HG03575 (cell line): Measurements from ENCODE around the gene MYH9.
"Not testable (repeated sequence)": the region's sequence is repeated elsewhere in the genome, so short reads cannot be mapped to it uniquely, and the experiment has no call there.

Experiments used
- ATAC-seq: cut with Tn5 transposase; IDR thresholded peaks from one replicate; pipeline ENCODE4 v1.9.1; 2021; ENCODE audit not compliant: unreplicated experiment, insufficient number of reproducible peaks, low FRiP score; ENCODE audit errors: extremely low read depth

Gene MYH9

DNA sequence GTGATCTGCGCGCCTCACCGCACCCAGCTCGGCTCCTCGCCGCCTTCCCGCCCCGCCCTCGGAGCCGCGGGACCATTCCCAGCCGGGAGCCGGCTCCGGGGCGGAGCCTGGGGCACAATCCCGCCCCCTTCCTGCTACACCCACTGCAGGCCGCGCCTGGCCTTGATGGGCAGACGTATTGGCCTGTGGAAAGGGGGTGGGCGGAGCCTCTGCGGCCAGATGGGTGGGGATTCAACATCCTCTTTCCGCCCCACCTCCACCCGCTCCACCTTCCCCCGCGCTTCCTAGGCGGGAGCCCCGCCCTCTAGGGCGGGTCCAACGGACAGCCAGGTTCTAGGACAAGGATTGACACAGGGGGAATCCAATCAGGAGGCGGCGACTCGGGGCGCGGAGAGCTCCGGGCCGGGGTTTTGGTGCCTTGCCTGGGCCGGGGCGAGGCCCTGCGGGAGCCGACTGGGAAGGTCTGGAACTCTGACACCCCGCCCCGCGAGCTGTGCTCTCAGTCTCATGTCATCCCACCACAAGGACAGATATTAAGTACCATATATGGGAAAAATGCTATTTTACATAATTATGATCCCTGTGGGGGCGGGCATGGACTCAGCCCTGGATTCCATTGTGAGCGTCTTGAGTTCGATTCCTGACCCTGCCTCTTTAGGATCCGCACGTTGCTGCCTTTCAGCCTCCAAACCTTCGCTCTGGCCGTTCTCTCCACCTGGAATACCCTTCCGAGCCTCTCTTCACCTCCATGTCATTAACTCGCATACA is at the start of gene MYH9:
Gene MYH9, minus strand, starts transcription at position 9 of the 768 bp plus-strand sequence. CDS start 38,731 bp downstream, outside the sequence.
- ATAC-seq, result no peak

DNA sequence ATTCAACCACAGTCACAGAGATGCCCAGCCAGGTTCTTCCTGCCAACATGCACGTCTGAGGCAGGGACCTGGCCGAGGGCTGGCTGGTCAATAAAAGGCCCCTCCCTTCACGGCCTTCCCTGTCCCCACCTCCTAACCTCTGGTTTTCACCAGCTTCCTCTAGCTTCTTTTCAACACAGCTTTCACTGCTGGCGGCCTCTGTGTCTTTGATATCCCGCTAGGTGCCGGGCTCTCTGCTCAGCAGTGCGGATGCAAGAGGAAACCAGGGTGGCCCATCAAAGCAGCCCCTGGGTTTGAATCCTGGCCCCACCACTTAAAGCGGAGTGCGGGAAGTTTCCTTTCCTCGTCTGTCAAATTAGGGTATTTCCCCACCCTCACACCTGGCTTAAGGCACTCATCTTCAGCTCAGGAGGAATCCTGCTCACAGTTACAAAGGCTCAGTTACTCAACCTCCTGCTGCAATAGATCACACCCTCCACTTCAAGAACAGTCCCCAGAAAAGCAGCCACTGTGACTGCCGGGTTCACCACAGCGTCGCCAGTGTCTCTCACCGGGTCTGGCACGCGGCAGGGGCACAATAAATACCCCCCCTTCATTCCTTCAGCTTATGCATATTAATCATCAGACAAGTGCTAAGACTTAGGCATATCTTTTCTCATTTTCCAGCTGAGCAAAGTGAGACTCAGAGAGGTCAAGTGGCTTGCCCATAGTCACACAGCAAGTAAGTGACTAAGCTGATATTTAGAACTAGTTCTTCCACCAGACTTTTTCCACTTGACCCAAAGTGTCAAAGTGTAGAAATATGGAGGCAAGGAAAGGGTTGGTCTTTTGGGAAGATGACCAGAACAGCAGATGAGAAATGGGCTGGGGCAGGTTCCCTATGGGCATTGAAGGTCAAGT is 48.0 kb upstream of the MYH9 start:
- ATAC-seq, result no peak

DNA sequence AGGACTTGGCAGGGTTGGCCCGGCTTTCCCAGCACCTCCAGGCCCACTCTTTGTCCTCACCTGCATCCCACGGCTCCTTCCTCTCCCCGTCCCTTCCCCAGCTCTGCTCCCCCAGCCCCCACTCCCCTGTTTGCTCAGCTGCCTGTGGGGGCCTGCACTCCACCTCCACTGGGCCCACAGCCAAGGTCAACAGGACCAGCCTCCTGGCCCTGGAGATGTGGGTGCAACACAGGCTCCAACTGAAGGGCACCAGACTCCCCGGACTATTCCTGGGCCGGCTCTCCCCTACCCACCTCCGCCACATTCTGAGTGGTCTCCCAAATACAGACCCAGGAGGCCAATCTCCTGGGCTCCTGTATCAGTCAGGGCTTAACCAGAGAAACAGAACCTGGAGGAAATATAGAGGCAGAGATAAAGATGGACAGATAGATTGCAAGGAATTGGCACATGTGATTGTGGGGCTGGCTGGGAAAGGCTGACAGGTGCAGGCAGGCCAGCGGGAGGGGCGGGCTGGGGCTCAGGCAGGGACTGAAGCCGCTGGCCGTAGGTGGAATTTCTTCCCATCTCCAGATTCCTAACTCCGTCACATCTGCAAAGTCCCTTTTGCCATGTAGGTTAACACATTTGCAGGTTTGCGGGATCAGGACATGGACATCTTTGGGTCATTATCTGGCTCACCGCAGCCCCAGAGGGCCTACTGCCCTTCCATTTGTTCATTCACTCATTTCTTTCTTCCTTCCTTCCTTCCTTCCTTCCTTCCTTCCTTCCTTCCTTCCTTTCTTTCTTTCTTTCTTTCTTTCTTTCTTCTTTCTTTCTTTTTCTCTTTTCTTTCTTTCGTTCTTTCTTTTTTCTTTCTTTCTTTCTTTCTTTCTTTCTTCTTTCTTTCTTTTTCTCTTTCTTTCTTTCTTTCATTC is 45.8 kb upstream of the MYH9 start:
- no peak for ATAC-seq

- ATAC-seq, result no peak
Observed at GRCh38 chr22:36432592-36433317, 45.0 kb upstream of the MYH9 start.

DNA sequence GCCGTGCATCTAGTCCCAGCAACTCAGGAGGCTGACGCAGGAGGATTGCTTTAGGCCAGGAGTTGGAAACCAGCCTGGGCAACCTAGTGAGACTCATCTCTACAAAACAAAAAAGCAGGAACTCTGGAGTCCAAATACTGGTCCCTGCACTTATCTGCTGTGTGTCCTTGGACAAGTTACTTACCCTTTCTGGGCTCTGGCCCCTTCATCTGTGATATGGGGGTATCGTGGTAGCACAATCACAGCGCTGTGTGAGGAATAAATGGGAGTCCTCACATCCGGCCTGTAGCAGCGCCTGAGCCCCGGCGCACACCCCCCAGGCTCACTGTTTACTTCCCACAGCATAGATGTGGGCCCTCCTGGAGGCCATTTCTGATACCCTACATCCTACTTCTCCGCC is 44.2 kb upstream of the MYH9 start:
- no peak for ATAC-seq

DNA sequence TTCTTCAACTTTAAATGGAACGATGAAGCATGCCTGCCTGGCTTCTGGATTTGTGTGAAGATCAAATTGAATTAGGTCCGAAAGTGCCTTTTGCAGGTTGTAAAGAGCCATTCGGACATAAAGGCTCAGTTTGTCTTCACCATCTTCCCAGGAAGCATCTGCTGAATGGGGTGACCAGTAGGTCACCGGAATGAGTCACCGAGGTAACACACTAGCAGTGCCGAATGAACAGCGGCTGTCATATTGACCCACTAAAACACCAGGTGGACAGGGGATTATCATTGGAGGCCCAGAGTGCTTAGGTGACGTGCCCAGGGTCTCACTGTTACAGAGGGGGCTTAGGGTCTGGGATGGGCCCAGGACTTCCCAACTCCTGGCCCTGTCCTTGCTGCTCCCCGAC is 43.1 kb upstream of the MYH9 start:
- ATAC-seq, result no peak

- not testable (repeated sequence) for ATAC-seq
Observed at GRCh38 chr22:36427952-36428351, 40.2 kb upstream of the MYH9 start.

GRCh38 chr22:36425977-36426523 is 38.3 kb upstream of the MYH9 start:
- ATAC-seq, result no peak

DNA sequence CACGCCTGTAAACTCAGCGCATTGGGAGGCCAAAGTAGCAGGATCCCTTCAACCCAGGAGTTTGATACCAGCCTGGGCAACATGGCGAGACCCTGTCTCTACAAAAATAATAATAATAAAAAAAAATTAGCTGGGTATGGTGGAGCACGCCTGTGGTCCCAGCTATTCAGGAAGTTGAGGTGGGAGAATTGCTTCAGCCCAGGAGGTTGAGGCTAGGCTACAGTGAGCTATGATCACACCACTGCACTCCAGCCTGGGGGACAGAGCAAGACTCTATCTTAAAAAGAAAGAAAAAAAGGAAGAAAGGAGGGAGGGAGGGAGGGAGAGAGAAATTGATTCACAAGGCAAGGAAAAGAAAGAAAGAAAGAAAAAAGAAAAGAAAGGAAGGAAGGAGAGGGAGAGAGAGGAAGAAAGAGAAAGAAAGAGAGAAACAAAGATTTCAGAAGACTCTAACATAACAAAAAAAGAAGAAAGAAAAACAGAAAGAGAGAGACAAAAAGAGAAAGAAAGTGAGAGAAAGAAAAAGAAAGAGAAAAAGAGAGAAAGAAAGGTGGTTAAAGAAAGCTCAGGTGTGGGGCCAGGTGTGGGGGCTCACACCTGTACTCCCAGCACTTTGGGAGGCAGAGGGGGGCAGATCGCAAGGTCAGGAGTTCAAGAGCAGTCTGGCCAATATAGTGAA is 37.3 kb upstream of the MYH9 start:
- no peak for ATAC-seq

GRCh38 chr22:36424466-36424865 is 36.7 kb upstream of the MYH9 start:
- not testable (repeated sequence) for ATAC-seq

- no peak for ATAC-seq
Observed at GRCh38 chr22:36423461-36424404, 36.0 kb upstream of the MYH9 start.

- ATAC-seq, result no peak
Observed at GRCh38 chr22:36422287-36423014, 34.7 kb upstream of the MYH9 start.

DNA sequence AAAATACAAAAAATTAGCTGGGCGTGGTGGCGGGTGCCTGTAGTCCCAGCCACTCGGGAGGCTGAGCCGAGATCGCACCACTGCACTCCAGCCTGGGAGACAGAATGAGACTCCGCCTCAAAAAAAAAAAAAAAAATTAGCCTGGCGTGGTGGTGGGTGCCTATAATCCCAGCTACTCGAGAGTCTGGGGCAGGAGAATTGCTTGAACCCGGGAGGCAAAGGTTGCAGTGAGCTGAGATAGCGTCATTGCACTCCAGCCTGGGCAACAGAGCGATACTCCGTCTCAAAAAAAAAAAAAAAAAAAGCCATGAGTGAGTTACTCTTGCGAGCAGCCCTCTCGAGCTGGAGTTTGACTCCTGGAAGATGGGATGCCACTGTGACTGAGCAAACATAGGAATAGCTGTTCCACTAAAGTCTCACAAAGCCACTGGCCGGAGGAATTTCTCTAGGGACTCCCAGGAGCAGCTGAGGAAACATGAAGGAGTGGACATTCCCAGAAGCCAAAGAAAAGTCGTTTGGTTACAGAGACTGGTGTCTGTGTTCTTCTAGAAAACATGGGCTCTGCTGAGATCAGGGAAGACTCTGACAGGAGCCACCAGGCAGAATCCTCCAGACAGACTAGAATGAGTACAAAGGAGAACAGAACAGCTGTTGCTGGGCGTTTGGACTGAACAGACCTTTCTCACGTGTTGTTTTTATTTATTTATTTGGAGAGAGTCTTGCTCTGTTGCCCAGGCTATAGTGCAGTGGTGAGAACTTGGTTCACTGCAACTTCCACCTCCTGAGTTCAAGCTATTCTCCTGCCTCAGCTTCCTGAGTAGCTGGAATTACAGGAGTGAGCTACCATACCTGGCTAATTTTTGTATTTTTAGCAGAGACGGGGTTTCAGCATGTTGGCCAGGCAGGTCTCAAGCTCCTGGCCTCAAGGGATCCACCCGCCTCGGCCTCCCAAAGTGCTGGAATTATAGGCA is 32.4 kb upstream of the MYH9 start:
- ATAC-seq, result no peak

DNA sequence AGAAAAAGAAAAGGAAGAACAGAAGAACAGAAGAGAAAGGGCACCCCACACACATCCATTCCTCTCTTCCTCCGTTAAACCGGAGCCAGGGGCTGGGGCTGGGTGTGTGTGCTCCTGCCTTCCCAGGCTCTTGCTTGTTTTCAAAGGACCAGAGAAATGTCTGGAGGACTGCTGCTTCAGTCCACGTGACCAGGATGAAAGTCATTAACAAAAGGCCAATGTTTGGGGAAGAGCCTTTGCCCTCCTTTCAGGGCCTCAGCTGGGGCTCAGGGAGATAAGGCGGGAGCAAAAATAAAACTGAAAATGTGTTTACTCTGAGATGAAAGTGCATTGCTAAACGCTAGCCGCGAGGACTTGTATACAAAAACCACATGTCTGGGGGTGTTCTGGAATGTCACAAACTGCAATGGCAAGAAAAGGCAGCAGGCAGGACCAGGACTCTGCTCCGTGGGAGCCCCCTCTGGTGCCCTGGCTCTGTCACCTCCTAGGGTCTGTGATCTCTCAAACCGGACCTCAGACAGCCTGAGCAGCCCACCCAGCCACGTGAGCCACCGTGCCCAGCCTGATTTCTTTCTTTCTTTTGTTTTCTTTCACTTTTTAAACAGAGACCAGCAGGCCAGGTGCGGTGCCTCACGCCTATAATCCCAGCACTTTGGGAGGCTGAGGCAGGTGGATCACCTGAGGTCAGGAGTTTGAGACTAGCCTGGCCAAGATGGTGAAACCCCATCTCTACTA is 31.6 kb upstream of the MYH9 start:
- ATAC-seq, result no peak
